A673 (cell line): ENCODE results near the gene PMEPA1. TPM values are rescaled to one million over a fixed set of nuclear protein-coding genes. Genes with fewer than 3 reads are reported as not detected.

Source experiments
- BruUV-seq: library from RNA; stranded (reverse); fragments of 400-500 nt; replicated peaks from 2 replicates; lab custom pipeline; 2021; lab: Mats Ljungman, UMichigan
- CTCF ChIA-PET: fragments of 300-600 bp; sonication (Branson Sonifier 250); formaldehyde crosslinking; loops from one replicate; lab custom pipeline; 2022; ENCODE audit warnings: antibody characterized with exemption; lab: Charles Lee
- POLR2A ChIA-PET: fragments of 300-600 bp; sonication (Branson Sonifier 250); formaldehyde crosslinking; loops from one replicate; lab custom pipeline; 2022; ENCODE audit warnings: antibody characterized with exemption; ENCODE audit not compliant: low non-redundant PET; lab: Charles Lee
- DNase-seq: peaks from one replicate; pipeline ENCODE4 v3.0.0-alpha.2; 2015; ENCODE audit warnings: low spot score
- H3K27ac ChIP-seq: fragments of 200-600 bp; sonication (generic); 2 replicates; pipeline ENCODE4 v1.5.1; 2016; ENCODE audit warnings: mixed run types, low read depth, mild to moderate bottlenecking, mixed read lengths, antibody characterized with exemption, low read length; ENCODE audit not compliant: poor library complexity, severe bottlenecking
- H3K27me3 ChIP-seq: fragments of 200-600 bp; sonication (generic); replicated peaks from 2 replicates; pipeline ENCODE4 v1.6.1; 2017; ENCODE audit warnings: mixed run types, low read depth, mild to moderate bottlenecking, mixed read lengths, antibody characterized with exemption, low read length; ENCODE audit not compliant: insufficient read depth, poor library complexity
- H3K36me3 ChIP-seq: fragments of 200-600 bp; sonication (generic); 2 replicates; pipeline ENCODE4 v1.6.1; 2016; ENCODE audit warnings: mixed run types, mild to moderate bottlenecking, mixed read lengths, antibody characterized with exemption, low read length; ENCODE audit not compliant: insufficient read depth, poor library complexity, severe bottlenecking
- H3K4me1 ChIP-seq: fragments of 200-600 bp; sonication (generic); 2 replicates; pipeline ENCODE4 v1.6.1; 2017; ENCODE audit warnings: mixed run types, mild to moderate bottlenecking, mixed read lengths, antibody characterized with exemption, low read length; ENCODE audit not compliant: insufficient read depth, poor library complexity, severe bottlenecking
- H3K4me3 ChIP-seq: fragments of 200-600 bp; sonication (generic); 2 replicates; pipeline ENCODE4 v1.5.1; 2016; ENCODE audit warnings: low read depth, mixed run types, mild to moderate bottlenecking, mixed read lengths, low read length; ENCODE audit not compliant: poor library complexity, severe bottlenecking
- H3K9me3 ChIP-seq: fragments of 200-600 bp; sonication (generic); 2 replicates; pipeline ENCODE4 v1.6.1; 2016; ENCODE audit warnings: mixed run types, low read depth, mild to moderate bottlenecking, mixed read lengths, antibody characterized with exemption, low read length; ENCODE audit not compliant: poor library complexity, severe bottlenecking
- CTCF ChIP-seq: fragments of 300-800, 200-600 bp; sonication (generic); conservative IDR thresholded peaks from 2 replicates; pipeline ENCODE4 v1.5.1; 2017; ENCODE audit warnings: low read depth, mild to moderate bottlenecking, antibody characterized with exemption, low read length, moderate library complexity, mixed read lengths
- EZH2 ChIP-seq: fragments of 200-600 bp; sonication (generic); IDR thresholded peaks from 2 replicates; pipeline ENCODE4 v1.6.1; 2017; ENCODE audit warnings: borderline replicate concordance, low read depth, mild to moderate bottlenecking, mixed read lengths, antibody characterized with exemption, low read length; ENCODE audit not compliant: poor library complexity, severe bottlenecking
- intact Hi-C: fragments of 100-400 bp; cut with micrococcal nuclease; formaldehyde crosslinking; loops from one replicate; pipeline ENCODE4 v1.10.0; 2022; ENCODE audit not compliant: unreplicated experiment
- total RNA-seq: library from RNA; stranded (reverse); gene quantifications from 2 replicates; pipeline ENCODE4 v1.2.3, GENCODE V29; 2021

Gene PMEPA1
- total RNA-seq, 1 experiment from 2014 or later: 9.7 TPM

- H3K4me1 ChIP-seq: peaks cover 7% of the 10 kb centered on the region
- ChIA-PET POLR2A (no interaction called here), CTCF (no interaction called here)
- H3K27ac ChIP-seq: no peak overlapping the region
- no peaks in the 10 kb centered on the region for H3K27me3 ChIP-seq
- no TSS peak for BruUV-seq
- no peak for DNase-seq
- no peaks in the 10 kb centered on the region for H3K36me3 ChIP-seq
- intact Hi-C loops: no loop called here
- H3K9me3 ChIP-seq: no peaks in the 10 kb centered on the region
- no peak overlapping the region for H3K4me3 ChIP-seq
- TF ChIP-seq EZH2: no peak
- TF ChIP-seq CTCF: no peak
Measured at GRCh38 chr20:57672164-57672563, 37.7 kb downstream of the PMEPA1 start.

- POLR2A ChIA-PET: no interaction called here
- CTCF ChIA-PET: no interaction called here
- Histone ChIP-seq H3K4me3 (no peak overlapping the region), H3K9me3 (no peaks in the 10 kb centered on the region), H3K27me3 (no peaks in the 10 kb centered on the region), H3K4me1 (peaks cover 7% of the 10 kb centered on the region), H3K36me3 (no peaks in the 10 kb centered on the region), H3K27ac (no peak overlapping the region)
- no TSS peak for BruUV-seq
- intact Hi-C loops: no loop called here
- DNase-seq: no peak
- TF ChIP-seq CTCF (no peak), EZH2 (no peak)
Measured at GRCh38 chr20:57671662-57672061, 38.2 kb downstream of the PMEPA1 start.

GRCh38 chr20:57671072-57671391, 38.8 kb downstream of the PMEPA1 start:
- Histone ChIP-seq H3K4me1 (peaks cover 7% of the 10 kb centered on the region), H3K27ac (no peak overlapping the region), H3K36me3 (no peaks in the 10 kb centered on the region), H3K27me3 (no peaks in the 10 kb centered on the region), H3K4me3 (no peak overlapping the region), H3K9me3 (no peaks in the 10 kb centered on the region)
- CTCF ChIA-PET: no interaction called here
- TF ChIP-seq CTCF (no peak), EZH2 (no peak)
- BruUV-seq: no TSS peak
- DNase-seq: no peak
- POLR2A ChIA-PET: no interaction called here
- intact Hi-C loops: no loop called here
